T-helper 2 cell treated with Interferon-gamma antibody and Interleukin-4, amounts not matched to agents 5 μg/mL and 100 μg/mL, for 36 hours (primary cell): ENCODE measurements around the gene SPATA24.

Experiments
- DNase-seq: peaks from one replicate; pipeline ENCODE4 v3.0.0; 2021; ENCODE audit warnings: low spot score
- H3K27ac Mint-ChIP-seq: one replicate; pipeline ENCODE4 v1.8.0; 2021; ENCODE audit warnings: mild to moderate bottlenecking, mixed read lengths
- H3K27me3 Mint-ChIP-seq: one replicate; pipeline ENCODE4 v1.8.0; 2021; ENCODE audit warnings: low read depth, mixed read lengths
- H3K36me3 Mint-ChIP-seq: one replicate; pipeline ENCODE4 v1.8.0; 2021; ENCODE audit warnings: low read depth, mixed read lengths
- H3K4me1 Mint-ChIP-seq: one replicate; pipeline ENCODE4 v1.8.0; 2021; ENCODE audit warnings: low read depth, mixed read lengths
- H3K4me3 Mint-ChIP-seq: one replicate; pipeline ENCODE4 v1.8.0; 2022; ENCODE audit warnings: mild to moderate bottlenecking, moderate library complexity, mixed read lengths
- H3K9me3 Mint-ChIP-seq: one replicate; pipeline ENCODE4 v1.8.0; 2021; ENCODE audit warnings: mixed read lengths

The SPATA24 gene

GRCh38 chr5:139426203-139426885 lies 22.5 kb upstream of the SPATA24 start:
- Mint-ChIP-seq H3K36me3 (peaks cover 29% of the 10 kb centered on the region), H3K4me3 (no peak overlapping the region), H3K27ac (no peak overlapping the region), H3K9me3 (no peaks in the 10 kb centered on the region), H3K27me3 (no peaks in the 10 kb centered on the region), H3K4me1 (peaks cover 13% of the 10 kb centered on the region)
- no peak for DNase-seq

GRCh38 chr5:139425497-139425896 lies 21.6 kb upstream of the SPATA24 start:
- Mint-ChIP-seq H3K4me1 (peaks cover 13% of the 10 kb centered on the region), H3K36me3 (peaks cover 33% of the 10 kb centered on the region), H3K4me3 (no peak overlapping the region), H3K9me3 (no peaks in the 10 kb centered on the region), H3K27ac (no peak overlapping the region), H3K27me3 (no peaks in the 10 kb centered on the region)
- no peak for DNase-seq

DNA sequence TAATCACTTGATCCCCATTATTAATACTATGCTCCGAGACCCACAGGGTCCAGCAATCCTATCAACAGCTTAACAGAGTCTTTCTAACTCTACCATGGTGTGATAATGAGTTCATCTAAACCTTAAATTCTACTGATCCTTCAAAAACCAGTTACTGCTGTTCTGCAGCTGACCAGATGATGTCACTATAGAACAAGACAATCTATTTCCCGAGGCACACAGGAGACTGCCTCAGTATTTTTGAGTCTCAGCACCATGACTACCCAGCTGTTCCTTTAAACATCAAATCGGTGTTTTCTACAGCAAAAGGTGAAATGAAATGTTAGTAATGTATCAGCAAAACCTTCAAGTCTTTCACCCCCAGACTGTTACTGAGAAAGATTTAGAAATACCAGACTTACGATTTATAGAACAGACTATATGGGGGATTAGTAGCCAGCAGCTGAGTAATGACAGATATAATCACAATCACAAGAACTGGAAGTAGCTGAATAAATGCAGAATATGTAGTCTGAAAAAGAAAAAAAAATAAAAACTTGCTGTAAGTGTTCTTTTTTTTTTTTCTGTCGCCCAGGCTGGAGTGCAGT lies 18.5 kb upstream of the SPATA24 start:
- Mint-ChIP-seq H3K27me3 (no peaks in the 10 kb centered on the region), H3K4me1 (peaks cover 13% of the 10 kb centered on the region), H3K9me3 (no peaks in the 10 kb centered on the region), H3K27ac (peak overlapping the region; percentile 24), H3K4me3 (no peak overlapping the region), H3K36me3 (peaks cover 29% of the 10 kb centered on the region)
- DNase-seq: peak; percentile 52

DNA sequence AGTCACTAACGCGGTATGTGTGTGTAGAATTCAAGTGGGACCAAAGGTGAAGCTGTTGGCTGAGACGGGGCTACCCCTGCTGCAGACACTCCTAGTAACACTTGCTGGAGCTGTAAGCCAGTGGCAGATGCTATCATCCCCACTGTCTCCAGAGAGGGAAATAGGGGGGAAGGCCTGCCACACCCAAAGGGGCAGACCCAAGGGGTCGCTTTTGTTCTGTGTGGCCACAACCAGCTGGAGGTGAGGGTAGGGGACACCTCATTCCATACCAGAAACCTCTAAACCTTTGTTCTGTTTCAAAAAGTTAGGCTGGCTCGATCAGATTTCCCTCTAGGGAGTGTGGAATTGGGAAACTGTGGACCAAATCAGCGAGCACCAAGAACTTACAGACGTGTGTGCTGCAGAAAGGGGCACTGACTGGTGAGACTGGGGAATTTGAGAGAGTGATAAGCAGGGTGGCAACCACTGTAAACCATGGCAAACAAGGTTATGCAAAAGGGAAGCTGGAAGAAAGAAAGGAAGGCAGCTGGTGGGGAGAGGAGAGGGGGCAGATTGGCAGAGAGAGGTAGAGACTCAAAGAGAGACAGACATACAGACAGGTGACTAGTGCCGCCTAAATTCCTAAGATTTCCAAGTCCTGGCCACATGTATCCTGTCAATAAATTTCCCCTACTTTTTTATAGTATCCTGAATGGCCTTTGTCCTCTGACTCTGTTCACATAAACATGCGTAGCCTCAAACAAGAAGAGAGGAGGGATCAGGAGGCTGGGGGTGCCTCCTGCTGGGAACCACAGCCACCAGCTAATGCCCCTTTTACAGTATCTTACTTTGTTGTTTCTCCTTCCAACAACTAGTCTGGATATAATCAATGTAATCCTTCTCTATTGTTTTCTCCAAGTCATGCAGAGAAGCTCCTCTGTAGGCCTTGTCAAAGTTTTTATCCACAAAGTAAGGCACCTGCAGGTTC lies 15.6 kb upstream of the SPATA24 start:
- peaks cover 36% of the 10 kb centered on the region for H3K4me1 Mint-ChIP-seq
- no peak overlapping the region for H3K27ac Mint-ChIP-seq
- H3K27me3 Mint-ChIP-seq: no peaks in the 10 kb centered on the region
- DNase-seq: no peak
- H3K9me3 Mint-ChIP-seq: no peaks in the 10 kb centered on the region
- no peak overlapping the region for H3K4me3 Mint-ChIP-seq
- H3K36me3 Mint-ChIP-seq: peaks cover 23% of the 10 kb centered on the region

- Mint-ChIP-seq H3K27me3 (no peaks in the 10 kb centered on the region), H3K9me3 (no peaks in the 10 kb centered on the region), H3K36me3 (peaks cover 23% of the 10 kb centered on the region), H3K27ac (no peak overlapping the region), H3K4me1 (peaks cover 42% of the 10 kb centered on the region), H3K4me3 (no peak overlapping the region)
- DNase-seq: no peak
These were observed 14.9 kb upstream of the SPATA24 start for GRCh38 chr5:139418793-139419192.

DNA sequence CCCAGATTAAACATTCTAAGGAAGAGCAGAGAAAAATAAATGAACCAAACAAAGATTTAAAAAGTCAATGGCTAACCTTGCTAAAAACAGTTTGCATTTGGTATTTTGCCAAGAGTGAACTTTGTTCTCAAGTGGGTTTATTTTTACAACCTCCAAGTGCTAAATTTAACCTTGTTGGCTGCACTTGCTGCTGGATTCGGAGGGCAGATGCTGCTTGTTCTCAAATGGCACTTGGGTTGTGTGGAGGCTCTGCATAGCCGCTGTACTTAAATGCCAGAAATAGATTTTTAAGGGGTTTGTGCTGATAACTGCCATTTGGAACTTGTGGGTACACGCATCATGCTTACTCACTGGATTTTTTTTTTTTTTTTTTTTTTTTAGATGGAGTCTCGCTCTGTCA lies 13.3 kb upstream of the SPATA24 start:
- H3K36me3 Mint-ChIP-seq: peaks cover 16% of the 10 kb centered on the region
- DNase-seq: peak; percentile 15
- no peak overlapping the region for H3K4me3 Mint-ChIP-seq
- H3K27ac Mint-ChIP-seq: peak overlapping the region; percentile 14
- no peaks in the 10 kb centered on the region for H3K27me3 Mint-ChIP-seq
- peaks cover 51% of the 10 kb centered on the region for H3K4me1 Mint-ChIP-seq
- H3K9me3 Mint-ChIP-seq: no peaks in the 10 kb centered on the region

GRCh38 chr5:139416651-139417050 lies 12.8 kb upstream of the SPATA24 start:
- Mint-ChIP-seq H3K4me1 (peaks cover 51% of the 10 kb centered on the region), H3K9me3 (no peaks in the 10 kb centered on the region), H3K27ac (peak overlapping the region; percentile 89), H3K27me3 (no peaks in the 10 kb centered on the region), H3K36me3 (peaks cover 18% of the 10 kb centered on the region), H3K4me3 (no peak overlapping the region)
- DNase-seq: no peak

GRCh38 chr5:139415869-139416268 lies 12.0 kb upstream of the SPATA24 start:
- no peak for DNase-seq
- H3K9me3 Mint-ChIP-seq: no peaks in the 10 kb centered on the region
- peaks cover 54% of the 10 kb centered on the region for H3K4me1 Mint-ChIP-seq
- peak overlapping the region; percentile 89 for H3K27ac Mint-ChIP-seq
- peaks cover 17% of the 10 kb centered on the region for H3K36me3 Mint-ChIP-seq
- H3K4me3 Mint-ChIP-seq: peak overlapping the region; percentile 71
- no peaks in the 10 kb centered on the region for H3K27me3 Mint-ChIP-seq

DNA sequence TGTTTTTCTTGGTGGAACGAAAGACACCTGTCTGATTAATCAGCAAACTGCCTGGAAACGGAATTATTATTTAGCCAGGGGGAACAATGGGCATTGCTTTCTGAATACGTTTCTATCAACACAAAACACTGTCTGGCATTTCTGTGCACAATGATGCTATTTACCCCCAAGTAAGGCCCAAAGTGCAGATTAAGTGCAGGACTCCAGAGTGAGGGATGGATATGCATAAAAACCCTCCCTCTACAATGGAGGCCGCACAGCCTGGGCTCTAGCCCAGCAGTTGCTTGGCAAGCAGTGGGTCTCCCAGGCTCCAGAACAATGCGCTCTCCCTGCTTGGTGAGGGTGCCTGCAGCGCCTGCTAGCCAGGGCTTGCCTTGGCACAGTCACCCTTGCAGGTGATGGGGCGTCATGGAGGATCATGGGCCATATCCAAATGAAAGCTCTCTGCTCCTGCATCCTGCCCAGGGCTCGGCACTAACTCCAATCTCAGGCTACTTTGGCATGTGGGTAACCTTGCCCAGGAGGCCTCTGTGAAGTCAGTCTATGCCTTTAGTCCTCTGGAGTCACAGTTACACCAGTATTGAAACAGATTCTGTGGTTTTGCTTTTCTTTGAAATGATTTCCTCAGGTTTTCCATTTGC lies 11.5 kb upstream of the SPATA24 start:
- peaks cover 15% of the 10 kb centered on the region for H3K36me3 Mint-ChIP-seq
- peak; percentile 66 for DNase-seq
- H3K4me3 Mint-ChIP-seq: peak overlapping the region; percentile 71
- H3K4me1 Mint-ChIP-seq: peaks cover 54% of the 10 kb centered on the region
- no peaks in the 10 kb centered on the region for H3K9me3 Mint-ChIP-seq
- peak overlapping the region; percentile 89 for H3K27ac Mint-ChIP-seq
- no peaks in the 10 kb centered on the region for H3K27me3 Mint-ChIP-seq

DNA sequence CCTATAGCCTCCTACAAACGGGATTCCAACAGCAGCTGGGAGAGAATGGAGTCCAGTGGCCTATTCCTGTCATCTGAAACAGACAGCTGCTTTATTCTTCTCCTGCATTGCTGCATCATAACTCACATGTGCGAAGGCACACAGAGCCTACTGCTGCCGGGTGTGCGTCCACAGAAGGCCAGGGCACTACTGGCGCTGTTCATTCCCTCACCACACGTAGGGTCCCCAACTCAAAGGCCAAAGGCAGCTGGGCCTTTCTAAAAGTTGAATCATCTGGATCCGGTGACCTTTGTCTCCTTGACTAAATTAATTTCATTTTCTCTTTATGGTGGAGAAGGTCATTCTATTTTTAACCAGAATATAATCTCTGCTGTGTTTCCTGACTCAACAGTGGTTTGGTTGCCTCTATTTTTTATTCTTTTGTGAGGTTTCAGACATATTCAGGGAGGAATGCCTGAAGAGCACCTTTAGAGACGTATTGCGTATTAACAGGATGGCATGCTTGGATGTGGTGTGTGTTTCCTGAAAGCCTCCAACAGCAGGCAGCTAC lies 10.8 kb upstream of the SPATA24 start:
- peak overlapping the region; percentile 89 for H3K27ac Mint-ChIP-seq
- peaks cover 54% of the 10 kb centered on the region for H3K4me1 Mint-ChIP-seq
- H3K27me3 Mint-ChIP-seq: no peaks in the 10 kb centered on the region
- H3K4me3 Mint-ChIP-seq: peak overlapping the region; percentile 71
- DNase-seq: peak; percentile 31
- no peaks in the 10 kb centered on the region for H3K9me3 Mint-ChIP-seq
- peaks cover 14% of the 10 kb centered on the region for H3K36me3 Mint-ChIP-seq

DNA sequence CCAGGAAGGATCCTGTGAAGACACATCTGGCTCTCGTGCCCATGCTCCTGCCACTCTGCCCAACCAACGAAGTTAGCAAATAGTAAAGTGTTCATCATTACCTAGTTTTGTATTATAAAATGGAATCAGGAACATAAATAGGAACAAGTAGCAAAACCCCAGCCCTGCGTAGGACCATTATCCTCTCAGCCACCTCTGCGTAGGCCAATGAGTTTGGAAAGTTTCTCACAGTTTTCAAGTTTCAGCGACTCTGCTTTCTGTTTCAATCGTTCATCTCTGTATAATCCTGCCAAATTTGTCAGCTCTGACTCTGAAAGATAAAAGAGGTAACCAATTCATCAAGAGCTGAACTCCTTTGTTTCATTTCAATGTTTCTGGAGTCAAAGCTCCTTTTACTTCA lies 10.1 kb upstream of the SPATA24 start:
- Mint-ChIP-seq H3K36me3 (peaks cover 13% of the 10 kb centered on the region), H3K9me3 (no peaks in the 10 kb centered on the region), H3K4me3 (peak overlapping the region; percentile 71), H3K27ac (peak overlapping the region; percentile 89), H3K27me3 (no peaks in the 10 kb centered on the region), H3K4me1 (peaks cover 51% of the 10 kb centered on the region)
- DNase-seq: peak; percentile 23

GRCh38 chr5:139413153-139413552 lies 9.3 kb upstream of the SPATA24 start:
- H3K27me3 Mint-ChIP-seq: no peaks in the 10 kb centered on the region
- peaks cover 7% of the 10 kb centered on the region for H3K36me3 Mint-ChIP-seq
- peaks cover 45% of the 10 kb centered on the region for H3K4me1 Mint-ChIP-seq
- H3K27ac Mint-ChIP-seq: peak overlapping the region; percentile 89
- H3K9me3 Mint-ChIP-seq: no peaks in the 10 kb centered on the region
- DNase-seq: no peak
- peak overlapping the region; percentile 71 for H3K4me3 Mint-ChIP-seq

- peaks cover 7% of the 10 kb centered on the region for H3K36me3 Mint-ChIP-seq
- no peak overlapping the region for H3K4me3 Mint-ChIP-seq
- DNase-seq: no peak
- no peaks in the 10 kb centered on the region for H3K9me3 Mint-ChIP-seq
- no peak overlapping the region for H3K27ac Mint-ChIP-seq
- no peaks in the 10 kb centered on the region for H3K27me3 Mint-ChIP-seq
- H3K4me1 Mint-ChIP-seq: peaks cover 50% of the 10 kb centered on the region
These were observed 7.3 kb upstream of the SPATA24 start for GRCh38 chr5:139410993-139411828.
